ENCODE measurements around the gene NR4A1.
A peak's percentile ranks its signal among the peaks of the same experiment; 100 is the strongest.

Gene NR4A1

GRCh38 chr12:52032804-52033445, 18.3 kb upstream of the NR4A1 start (continued):
- TF ChIP-seq ZNF274 (IDR thresholded peaks at IDR 0.05; ENCODE audit: low read length) (no peak), ZNF274 (tag by site-specific recombination; IDR thresholded peaks at IDR 0.05; ENCODE audit: borderline replicate concordance) (no peak), ZNF518A (tag by site-specific recombination; conservative IDR thresholded peaks at IDR 0.05; ENCODE audit: low read depth) (no peak), ZNF623 (tag by site-specific recombination; IDR thresholded peaks at IDR 0.05) (no peak), ZNF571 (tag by site-specific recombination; IDR thresholded peaks at IDR 0.05) (no peak), FEZF1 (tag by site-specific recombination; IDR thresholded peaks at IDR 0.05) (no peak), ZNF426 (tag by site-specific recombination; IDR thresholded peaks at IDR 0.05) (no peak), ZNF398 (tag by site-specific recombination; IDR thresholded peaks at IDR 0.05) (no peak), ZNF792 (tag by site-specific recombination; IDR thresholded peaks at IDR 0.05) (no peak), ZNF114 (tag by site-specific recombination; IDR thresholded peaks at IDR 0.05) (no peak), BCL11B (tag by site-specific recombination; IDR thresholded peaks at IDR 0.05; ENCODE audit: low read depth) (peak; percentile 79; the same call in 1 of the 2 replicates), ZNF37A (tag by site-specific recombination; IDR thresholded peaks at IDR 0.05) (no peak), ZNF600 (tag by site-specific recombination; IDR thresholded peaks at IDR 0.05) (peak; percentile 58; the same call in 1 of the 2 replicates), TCF7L2 (IDR thresholded peaks at IDR 0.05; ENCODE audit: borderline replicate concordance, low read depth, low read length) (no peak), ZNF521 (tag by site-specific recombination; IDR thresholded peaks at IDR 0.05) (no peak), PRDM4 (tag by site-specific recombination; IDR thresholded peaks at IDR 0.05) (no peak), ZBTB20 (tag by site-specific recombination; IDR thresholded peaks at IDR 0.05) (peak; percentile 12; the same call in 1 of the 2 replicates), ZNF416 (tag by site-specific recombination; IDR thresholded peaks at IDR 0.05) (no peak), SCRT2 (tag by site-specific recombination; IDR thresholded peaks at IDR 0.05) (peak; percentile 46; the same call in 1 of the 2 replicates), HIC1 (tag by site-specific recombination; IDR thresholded peaks at IDR 0.05) (no peak), ZNF112 (tag by site-specific recombination; IDR thresholded peaks at IDR 0.05) (no peak), RBAK (tag by site-specific recombination; IDR thresholded peaks at IDR 0.05) (no peak), ZSCAN30 (tag by site-specific recombination; IDR thresholded peaks at IDR 0.05) (peak; percentile 59; the same call in 1 of the 2 replicates), ZNF549 (tag by site-specific recombination; IDR thresholded peaks at IDR 0.05) (no peak), GLI4 (tag by site-specific recombination; IDR thresholded peaks at IDR 0.05) (no peak), ZNF433 (tag by site-specific recombination; IDR thresholded peaks at IDR 0.05; ENCODE audit: low read depth) (no peak), ZBTB49 (tag by site-specific recombination; IDR thresholded peaks at IDR 0.05; ENCODE audit: low read depth) (no peak)
